GM18520 (cell line): ENCODE measurements around the gene PROX2.

Experiments
- ATAC-seq: cut with Tn5 transposase; IDR thresholded peaks from one replicate; pipeline ENCODE4 v1.9.1; 2021; ENCODE audit not compliant: unreplicated experiment

PROX2 gene

DNA sequence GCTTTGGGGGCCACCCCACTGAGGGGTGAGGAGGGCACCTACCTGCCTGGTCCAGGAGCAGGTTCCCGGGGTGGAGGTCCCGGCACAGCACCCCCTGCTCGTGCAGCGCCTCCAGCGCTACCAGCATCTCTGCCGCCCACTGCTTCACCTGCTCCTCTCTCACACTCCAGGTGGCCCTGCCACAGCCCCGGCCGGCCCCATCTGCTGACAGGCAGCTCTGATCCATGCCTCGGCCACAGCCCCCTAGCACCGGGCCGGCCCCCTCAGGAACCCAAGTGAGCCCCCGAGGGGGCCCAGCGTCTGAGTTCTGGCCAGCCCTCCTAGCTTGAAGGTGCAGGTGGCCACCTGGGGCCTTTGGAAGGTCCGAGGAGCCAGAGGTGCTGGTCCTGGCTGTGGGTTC, 33.6 kb upstream of the PROX2 start:
- ATAC-seq = no peak

DNA sequence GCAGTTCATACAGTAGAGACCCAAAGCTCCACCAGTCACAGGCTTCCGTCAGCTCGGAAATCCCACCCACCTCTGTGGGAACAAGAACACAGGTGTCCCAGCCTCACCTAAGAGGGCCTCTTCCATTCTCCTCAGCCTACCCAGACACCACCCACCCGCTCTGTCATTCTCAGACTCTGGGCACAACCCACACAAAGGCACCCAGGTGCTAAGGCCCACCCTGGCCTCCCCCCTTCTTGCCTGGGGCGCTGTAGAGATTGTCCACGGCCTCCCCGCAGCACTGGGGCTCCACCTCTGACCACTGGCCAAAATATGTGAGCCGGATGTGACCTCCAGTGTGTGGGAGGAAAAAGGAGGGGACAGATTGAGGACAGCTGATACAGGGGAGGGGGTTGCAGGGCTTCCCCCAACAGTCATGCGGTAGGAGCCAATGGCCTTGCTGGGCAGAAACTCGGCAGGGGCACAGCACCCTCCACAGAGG, 33.0 kb upstream of the PROX2 start:
- ATAC-seq = no peak

DNA sequence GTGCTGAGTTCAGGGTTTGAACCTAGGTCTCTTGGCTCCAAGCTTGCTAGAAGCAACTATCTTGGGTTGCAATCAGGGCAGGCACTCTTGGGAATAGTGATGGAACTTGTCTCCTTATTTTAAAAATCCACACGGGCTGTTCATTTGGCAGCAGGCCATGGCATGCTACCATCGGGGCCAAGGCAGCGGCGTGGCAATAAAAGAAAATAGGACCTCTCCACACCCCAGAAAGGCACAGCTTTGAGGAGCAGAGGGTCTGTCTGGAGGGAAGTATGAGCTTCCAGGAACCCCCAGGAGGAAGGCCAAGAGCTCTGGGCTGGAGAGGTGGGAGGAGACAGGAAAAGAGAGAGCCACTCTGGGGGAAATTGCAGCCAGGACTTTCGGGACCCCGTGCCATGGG, 31.8 kb upstream of the PROX2 start:
- no peak for ATAC-seq

DNA sequence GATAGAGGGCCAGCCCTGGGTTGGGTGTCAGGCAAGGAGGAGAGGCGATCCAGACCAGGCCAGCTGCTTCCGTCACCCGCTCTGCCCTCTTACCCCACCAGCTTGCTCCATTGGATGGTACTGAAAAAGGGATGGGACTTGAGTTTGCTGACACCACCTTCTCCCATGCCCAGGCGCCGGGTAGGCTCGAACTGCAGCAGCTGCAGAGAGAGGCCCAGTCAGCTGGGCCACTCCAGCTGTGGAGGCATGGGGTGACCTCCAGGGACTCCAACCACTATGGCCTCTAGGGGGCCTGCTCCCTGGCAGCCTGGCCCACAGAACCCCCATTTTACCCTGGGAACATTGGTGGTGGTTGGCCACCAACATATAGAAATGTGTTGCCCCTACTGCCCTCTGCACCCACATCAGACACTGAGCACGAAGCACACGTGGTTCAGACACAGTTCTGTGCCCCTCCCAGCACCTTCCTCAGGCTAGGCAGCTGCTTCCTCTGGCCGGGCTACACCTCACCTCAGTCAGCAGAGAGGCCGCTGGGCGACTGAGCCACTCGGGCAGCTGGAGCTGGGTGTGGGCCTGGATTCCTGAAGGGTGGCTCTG, 31.1 kb upstream of the PROX2 start:
- ATAC-seq = no peak

DNA sequence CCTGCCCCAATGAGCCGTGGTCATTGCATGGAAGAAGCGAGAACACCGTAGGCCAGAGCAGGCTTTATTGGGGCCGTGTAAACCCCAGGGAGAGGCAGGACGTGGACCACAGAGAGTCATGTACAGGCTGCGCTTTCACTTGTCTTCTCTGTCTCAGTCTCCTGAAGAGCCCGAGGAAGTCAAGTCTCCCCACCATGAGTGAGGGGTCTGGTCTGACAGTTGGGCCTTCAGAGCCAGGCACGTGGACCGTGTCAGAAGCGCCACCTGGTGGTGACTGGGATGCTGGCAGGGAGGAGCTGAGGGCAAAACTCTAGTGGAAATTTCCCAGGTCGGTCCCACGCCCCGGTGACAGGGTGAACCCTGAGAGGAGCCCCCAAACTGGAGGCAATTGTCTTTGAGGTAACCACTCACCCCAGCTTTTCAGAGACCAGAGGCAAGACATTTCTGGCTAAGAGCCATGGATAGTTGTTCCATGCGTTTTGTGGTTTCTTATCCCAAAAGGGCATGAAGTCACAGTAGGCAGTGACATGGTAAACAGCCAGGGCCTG, 29.7 kb upstream of the PROX2 start:
- ATAC-seq = no peak

DNA sequence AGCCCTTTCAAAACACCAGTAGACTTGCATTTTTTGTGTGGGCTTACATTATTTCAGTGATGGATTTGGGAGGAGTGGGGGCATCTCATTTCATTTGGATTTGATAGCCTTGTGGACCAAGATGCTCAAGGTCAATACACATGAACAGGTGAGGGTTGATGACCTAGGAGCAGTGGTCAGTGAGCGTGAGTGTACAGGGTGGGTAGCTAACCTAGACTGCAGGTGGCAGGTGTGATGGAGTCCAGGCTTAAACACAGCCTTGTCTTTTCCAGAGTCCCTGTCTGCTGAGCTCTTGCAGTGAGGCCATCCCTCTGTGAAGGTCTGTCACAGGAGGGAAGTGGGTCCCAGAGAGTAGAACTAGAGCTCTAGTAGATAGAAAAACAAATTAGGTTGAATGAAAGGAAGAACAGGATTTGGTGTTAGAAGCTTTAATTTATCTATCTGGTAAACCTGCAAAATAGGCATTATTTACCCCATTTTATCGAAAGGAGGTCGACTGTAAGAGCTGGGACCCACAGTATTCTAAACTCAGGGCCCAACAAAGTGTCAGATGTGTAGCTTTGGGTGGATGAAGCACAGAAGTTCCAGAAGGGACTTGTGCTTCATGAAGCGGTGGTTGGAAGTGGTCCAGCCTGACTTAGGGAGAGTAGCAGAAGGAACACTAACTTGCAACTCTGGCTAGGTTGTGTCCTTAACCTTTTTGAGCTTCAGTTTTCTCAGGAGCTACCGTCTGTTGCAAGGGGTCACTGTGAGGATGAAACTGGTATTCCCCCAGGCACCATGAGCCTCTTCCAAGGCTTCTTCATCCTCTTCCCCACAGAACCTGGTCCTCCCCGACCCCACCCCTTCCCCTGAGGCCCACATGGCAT, 28.9 kb upstream of the PROX2 start:
- no peak for ATAC-seq

DNA sequence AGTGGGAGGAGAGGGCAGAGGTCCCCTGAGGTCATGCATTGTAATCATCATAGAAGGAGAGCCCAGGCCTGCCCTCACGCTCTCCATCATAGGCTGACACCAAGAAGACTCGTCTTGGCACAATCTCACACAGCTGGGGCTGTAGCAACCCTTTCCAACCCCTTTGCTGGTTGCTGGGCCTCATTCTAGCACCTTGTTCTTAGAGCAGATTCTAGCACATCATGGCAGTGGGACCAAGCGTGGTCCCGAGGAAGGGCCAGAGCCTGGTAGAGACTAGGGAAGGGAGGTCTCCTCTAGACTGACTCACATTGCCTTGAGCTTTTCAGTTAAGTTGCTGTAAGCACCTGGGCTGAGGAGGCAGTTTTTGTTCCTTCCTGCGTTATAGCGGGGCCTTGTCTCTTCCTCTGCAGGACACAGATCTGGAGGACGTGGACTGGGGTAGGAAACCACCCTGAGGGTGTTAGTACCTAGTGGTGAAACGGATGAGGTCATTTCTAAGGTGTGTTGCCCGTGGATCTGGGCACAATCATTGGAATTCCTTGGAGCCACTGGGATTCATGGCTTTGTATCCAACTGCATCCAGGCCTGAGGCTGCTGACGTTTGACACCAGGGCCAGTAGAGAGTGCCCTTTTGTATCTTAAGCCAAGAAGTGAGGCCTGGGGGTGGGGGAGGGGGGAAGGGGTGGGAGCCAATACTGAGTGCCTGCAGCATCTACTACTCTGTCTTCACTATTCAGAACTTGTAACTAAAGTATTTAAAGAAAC, 27.2 kb upstream of the PROX2 start:
- ATAC-seq = no peak

DNA sequence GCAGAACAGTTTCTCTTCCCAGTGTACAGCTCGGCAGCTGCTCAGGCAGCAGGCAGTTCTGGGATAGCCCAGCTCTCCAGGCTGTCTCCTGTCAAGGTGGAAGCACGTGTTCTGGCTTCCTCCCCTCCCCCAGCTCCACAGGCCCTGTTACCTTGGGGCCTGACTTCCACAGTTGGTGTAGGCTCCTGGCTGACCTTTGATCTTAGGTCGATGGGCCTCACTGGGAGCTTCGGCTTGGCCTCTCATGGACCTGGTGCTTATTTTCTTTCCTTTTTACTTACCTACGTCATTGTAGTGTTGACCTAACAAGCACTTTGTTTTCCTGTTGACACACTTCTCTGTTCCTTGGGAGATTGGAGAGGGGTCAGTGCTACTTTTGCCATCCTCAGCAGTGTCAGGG, 22.7 kb upstream of the PROX2 start:
- ATAC-seq = no peak

DNA sequence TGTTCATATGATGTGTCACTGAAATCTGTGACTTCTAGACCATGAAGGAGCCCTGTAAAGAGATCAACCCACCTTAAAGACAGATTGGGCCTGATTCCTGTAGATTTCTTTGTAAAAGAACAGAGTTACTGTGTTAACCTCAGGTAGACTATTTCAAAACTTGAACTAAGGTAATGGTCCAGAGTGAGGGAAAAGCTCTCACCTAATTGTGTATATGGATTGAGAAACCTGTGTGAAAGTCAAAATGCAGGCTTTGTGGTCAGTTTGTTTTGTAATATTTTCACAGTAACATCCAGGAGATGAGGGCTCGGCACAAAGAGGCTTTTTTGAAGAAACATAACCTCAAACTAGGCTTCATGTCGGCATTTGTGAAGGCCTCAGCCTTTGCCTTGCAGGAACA, 22.1 kb upstream of the PROX2 start:
- no peak for ATAC-seq

DNA sequence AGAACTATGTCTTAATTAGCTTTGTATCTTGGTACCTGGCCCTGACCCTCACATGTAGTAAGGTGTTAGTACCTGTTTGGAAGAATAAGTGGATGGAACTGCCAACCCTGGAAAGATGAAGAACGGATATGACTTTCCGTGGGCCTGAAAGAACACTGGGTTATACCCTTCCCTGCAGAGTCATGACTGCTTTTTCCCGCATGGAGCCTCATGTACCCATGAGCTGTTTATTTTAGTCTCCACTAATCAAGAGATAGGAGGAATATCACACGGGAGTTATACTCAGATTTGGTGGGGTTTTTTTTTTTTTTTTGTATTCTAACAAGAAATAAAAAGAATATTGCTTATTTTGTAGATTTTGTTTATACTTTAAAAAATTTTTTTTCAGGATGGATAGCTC, 21.7 kb upstream of the PROX2 start:
- ATAC-seq = no peak

DNA sequence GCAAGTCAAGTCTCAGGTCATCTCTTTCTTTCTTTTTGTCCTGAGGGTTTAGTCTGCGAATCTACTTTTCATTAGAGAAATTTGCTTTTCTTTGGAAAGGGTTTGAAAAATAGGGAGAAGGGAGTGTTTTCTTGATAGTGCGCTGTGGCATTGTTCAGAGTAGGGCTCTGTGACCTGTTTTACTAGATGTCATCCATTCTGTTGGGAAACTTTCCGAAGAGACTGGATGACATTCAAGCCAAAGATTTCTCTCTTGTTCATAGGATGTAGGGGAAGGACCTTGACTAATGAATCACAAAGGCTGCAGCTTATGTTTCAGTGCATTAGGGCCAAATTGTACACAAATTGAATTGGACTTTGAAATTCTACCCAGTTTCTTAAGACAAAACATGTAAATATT, 20.5 kb upstream of the PROX2 start:
- no peak for ATAC-seq

DNA sequence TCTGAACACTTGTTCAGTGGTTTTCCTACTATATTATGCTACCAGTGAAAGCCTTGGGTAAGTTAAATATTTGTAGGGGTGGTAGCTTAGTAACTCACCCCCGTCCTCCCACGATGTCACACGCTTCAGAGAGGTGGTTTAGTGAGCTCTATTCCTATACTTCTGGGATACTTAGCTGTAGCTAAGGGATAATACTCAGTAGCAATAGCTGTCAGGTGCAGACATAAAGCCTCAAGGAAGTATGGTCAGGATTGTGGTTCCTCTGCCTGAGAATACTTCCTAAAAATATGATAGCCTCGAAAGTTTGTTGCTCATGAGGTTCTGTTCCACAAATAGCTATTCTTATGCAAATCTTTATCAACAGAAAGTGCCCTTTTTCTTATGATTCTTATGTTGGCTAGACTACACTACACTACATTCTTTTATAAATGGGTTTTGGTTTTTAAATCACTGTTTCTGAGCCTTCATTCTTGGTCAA, 17.7 kb upstream of the PROX2 start:
- ATAC-seq = no peak

DNA sequence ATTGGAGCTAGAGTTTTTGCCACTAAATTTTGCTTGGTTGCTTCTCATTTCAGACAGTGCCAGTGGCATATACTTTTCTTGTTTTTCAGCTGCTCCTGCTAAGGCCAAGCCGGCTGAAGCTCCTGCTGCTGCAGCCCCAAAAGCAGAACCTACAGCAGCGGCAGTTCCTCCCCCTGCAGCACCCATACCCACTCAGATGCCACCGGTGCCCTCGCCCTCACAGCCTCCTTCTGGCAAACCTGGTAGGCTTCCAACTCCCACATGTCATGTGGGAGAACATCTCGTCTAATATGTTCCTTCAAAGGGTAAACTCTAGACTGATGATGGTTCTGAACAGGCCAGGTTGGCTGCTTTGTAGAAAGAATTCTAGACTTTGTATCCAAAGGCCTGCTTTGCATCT, 16.8 kb upstream of the PROX2 start:
- no peak for ATAC-seq

DNA sequence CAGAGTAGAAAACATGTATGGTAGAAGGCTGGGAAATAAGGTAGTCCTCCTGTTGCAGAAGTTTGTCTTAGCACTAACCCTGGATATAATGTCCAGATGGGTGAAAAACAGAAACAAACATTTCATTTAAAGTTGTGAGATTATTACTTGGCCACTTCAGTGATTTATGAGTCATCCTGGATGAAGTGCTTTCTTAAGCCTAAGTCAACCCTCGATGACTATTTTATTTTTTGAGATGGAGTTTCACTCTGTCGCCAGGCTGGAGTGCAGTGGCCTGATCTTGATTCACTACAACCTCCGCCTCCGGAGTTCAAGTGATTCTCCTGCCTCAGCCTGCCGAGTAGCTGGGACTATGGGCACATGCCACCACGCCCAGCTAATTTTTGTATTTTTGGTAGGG, 15.9 kb upstream of the PROX2 start:
- no peak for ATAC-seq

DNA sequence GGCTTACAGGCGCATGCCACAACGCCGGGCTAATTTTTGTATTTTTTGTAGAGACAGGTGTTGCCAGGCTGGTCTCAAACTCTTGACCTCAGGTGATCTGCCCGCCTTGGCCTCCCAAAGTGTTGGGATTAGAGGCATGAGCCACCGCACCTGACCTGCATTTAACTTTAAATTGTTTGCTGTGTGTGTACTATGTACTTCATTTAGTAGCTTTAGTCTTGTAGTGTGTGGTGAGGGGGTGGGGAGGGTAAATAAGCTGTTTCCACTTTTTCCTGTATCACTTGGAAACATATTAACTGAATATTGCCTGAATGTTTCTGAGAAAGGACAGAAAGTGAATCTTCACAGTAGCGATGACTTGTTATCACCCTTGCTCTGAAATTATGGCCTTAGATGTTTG, 14.3 kb upstream of the PROX2 start:
- no peak for ATAC-seq

DNA sequence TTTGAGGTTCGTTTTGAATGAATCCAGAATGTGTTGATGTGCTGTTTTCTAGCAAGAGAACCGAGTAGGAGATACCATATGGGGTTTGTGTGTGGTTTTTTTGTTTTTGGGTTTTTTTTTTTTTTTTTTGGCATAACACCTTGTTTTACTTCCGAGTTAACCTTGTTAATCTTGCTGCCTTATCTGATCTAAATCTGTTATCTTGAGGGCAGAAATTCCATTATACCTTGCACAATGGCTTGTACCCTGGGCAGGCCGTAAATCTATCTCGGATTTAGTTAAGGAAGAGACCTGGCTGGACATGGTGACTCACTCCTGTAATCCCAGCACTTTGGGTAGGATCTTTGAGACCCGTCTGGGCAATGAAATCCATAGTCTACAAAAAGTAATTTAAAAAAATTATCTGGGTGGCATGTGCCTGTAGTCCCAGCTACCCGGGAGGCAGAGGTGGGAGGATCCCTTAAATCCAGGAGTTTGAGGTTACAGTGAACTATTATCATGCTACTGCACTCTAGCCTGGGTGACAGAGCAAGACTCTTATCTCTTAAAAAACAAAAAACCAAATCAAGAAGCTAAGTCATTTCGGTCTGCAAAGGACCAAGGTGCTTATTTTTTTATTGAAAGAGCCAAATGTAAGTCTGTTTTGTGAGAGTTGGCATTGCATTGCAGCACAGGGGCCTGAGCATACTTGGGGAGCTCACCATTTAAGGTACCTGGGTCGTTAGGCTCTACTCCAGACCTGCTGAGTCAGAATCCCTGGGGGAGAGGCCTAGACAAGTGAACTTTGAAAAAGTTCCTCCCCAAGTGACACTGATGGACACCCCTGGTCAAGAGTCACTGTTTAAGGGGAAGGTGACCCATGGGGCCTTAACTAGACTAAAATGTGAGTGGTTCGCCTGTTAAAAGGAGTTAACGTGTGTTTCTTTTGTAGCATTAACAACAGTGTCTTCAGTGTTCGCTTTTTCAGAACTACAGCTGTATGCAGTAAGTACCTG, 12.5 kb upstream of the PROX2 start:
- ATAC-seq = no peak

DNA sequence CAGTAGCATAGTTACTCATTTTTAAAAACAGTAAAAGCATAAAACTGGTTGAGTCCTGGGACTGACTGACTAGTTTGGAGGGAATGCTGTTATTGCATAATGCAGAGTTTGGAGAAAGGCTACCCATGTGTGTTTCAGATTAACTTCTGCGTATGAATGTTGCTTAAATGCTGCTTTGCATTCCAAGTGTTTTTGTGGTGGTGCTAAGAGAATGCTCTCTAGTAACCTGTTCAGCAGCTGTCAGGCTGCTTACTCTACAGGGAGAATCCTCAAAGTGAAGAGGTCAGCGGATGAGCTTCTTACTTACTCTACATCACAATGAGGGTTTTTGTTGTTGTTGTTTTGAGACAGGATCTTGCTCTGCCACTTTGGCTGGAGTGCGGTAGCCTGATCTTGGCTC, 10.1 kb upstream of the PROX2 start:
- no peak for ATAC-seq

DNA sequence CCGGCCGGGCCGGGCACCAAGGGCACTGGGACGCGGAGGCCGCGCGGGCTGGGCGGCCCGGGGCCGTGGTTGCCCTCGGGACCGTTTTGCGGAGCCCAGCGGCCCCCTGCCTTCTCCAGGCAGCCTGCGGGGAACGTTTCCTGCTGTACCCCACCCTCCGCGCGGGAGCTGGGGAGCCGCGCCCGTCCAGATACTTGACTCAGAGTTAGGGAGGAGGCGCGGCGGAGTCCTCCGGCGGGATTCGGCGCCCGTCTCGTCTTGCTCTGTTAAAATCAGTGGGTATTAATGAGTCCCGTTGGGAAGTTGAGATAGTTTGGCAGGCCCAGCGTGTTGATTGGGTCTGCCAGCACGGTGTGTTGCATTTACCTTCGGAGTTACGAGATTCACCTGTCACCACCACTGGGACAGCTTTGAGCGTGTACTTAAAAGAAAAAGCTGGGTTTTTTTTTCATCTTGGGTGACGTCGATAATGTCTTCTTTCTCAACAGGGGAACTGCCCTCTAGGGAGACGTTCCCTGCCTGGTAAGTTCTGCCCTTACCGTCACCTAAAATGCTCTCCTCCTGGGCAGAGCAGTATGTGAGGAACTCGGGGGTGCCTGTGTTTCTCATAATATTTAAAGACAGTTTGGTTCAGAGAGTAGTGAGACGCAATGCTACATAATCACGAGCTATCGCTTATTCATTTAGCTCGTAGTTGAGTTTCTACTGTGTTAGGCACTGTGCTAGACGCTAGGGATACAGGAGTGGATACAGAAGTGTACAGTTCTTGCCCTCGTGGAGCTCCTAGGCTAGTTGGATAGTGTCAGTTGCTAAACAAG, 6.4 kb upstream of the PROX2 start:
- peak; percentile 24 for ATAC-seq

DNA sequence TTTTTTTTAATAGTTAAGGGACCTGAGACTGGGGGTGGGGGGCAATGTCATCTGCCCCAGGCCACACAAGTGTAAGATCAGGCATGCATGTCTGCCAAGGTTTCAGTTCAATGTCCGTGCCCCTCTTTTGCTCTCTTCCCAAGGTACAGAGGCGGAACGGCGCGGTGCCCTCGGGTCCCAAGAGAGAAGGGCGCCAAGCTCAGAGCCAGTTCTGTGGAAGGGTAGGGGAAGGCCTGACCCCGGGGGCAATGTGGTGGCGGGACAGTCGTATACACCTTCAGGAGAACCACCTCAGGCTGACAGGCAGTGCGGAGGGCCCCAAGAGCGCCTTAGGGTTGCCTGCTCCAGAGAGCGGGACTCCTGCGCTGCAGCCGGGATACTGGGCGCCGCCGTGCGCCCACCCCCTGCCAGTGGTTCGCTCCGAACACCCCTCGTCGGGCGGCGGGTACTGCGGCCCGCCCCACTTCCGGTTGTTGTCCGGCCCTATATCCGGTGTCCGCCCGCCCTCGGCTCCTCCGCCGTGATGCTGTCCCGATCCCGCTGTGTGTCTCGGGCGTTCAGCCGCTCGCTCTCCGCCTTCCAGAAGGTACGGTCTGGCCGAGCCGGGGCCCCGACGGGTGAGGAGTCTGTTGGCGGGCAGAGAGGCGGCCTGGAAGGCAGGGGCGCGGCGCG, 5.6 kb upstream of the PROX2 start, which contains the start of gene DLST:
Gene DLST (plus strand): TSS at position 486 of the 672 bp plus-strand sequence. CDS start 38 bp downstream, at position 524.
- ATAC-seq = peak; percentile 90
